Non-pigmented ciliary epithelial cell (primary cell): ENCODE data around the gene NCOA4.
"Not testable (repeated sequence)": the region's sequence is repeated elsewhere in the genome, so short reads cannot be mapped to it uniquely, and the experiment has no call there.

Experiments used
- DNase-seq: peaks from one replicate; pipeline ENCODE4 v3.0.0-alpha.2; 2010; ENCODE audit warnings: low read depth

NCOA4 gene

DNA sequence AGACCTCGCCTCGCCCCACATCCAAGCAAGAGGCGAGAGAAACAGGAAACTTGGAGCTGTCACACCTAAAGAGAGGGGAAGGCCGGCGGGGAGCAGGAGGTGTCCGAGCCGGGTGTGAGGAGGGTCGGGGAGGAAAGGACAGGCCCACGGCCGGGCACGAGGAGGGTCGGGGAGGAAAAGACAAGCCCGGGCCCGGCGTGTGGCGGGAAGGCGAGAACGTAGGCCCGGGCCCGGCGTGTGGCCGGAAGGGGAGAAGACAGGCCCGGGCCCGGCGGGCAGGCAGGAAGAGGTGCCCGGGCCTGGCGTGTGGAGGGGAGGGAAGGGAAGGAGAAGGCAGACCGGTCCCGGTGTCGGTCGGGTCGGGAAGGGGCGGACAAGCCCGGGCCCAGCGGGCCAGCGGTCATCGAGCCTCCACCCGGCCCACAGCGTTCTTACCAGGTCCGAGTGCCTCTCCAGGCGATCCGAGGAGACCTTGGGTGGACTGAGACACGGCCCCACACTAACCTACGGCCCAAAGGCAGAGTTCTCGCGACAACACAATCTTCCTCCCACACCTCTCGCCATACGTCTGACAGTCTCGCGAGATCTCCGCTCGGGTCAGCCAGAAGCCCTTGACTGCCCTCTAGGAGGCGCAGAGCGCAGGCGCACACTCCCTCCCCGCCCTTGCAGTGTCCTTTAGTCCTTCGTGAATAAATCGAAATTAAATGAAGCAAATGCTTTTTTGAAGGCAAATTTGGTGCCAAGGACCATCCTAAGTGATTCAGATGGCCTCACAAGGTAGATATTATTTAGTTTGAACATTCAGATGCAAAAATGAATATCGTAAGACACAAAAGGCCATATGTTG lies at the start of gene NCOA4:
NCOA4 (minus strand) TSS at position 533 of the 847 bp plus-strand sequence. CDS start 13,943 bp downstream, outside the sequence.
- DNase-seq, result peak; percentile 91

DNA sequence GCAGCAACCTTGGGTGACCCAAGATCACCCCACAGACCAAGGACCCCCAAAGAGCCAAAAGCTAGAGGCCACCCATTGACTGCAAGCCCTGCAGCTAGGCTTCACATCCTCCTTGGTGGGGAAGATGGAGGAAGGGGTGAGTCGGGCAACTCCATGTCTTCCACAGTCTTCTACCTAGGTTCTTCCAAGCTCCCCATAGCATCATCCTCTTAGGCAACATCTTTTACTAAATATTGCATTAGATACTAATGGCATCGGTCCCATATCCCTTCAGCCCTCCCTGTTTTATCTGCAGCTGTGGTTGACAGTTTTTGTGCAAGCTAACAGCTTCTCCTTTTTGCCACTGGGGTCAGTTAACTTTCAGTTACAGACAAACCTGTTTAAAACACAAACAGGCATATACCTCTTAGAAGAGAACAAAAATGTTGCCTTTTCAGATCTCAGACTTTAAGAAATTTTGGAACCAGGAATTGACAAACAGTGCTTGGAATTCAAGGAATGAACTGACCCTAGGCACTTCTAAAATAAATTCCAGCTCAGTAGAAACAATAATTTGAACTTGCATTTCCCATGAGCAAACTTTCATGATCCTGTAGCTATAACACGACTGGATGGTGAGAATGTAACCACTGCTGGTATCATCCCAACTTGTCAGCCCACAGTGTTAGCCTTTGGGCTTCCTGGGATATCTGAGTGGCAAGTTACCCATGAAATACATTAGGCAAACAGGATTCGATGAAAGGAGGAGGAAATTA lies 49.6 kb upstream of the NCOA4 start:
- DNase-seq, result no peak

DNA sequence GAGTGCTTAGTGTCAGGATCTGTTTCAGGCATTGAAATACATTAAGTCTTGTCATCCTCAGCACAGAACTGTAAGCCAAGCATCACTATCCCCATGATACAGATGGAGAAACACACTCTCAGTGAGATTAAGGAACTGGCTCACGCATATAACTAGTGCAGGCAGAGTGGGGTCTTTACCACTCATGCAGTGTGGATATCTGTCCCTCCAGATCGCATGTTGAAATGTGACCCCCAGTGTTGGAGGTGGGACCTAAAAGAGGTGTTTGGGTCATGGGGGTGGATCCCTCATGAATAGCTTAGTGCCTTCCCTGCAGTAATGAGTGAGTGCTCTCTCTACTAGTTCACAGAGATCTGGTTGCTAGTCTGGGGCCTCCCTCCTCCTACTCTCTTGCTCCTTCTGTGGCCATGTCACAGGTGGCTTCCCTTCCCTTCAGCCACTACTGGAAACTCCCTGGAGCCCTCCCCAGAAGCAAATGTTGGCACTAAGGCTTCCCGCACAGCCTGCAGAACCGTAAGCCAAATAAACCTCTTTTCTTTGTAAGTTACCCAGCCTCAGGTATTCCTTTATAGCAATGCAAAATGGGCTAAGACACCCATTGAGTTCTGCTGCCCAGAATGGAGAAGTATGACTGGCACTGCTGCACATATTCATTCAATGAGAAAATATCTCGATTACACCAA lies 47.4 kb upstream of the NCOA4 start:
- no peak for DNase-seq

DNA sequence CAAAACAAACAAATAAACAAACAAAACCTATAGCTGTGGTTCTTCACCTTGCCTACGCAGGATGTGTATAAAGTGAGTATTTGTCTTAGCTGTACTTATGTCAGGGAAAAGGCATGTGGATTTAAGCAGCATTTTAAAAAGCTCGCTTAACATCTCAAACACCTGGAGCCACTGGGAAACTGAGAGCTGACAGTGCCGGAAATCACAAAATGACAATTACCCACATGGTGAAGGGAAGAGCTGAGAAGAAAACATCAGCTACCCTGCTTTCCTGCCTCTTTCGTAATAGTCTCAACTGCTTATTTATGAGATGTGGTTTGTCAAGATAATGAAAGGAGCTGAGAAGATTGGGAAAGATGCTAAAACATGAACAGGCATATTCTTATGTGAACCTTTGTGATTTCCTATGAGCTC lies 46.7 kb upstream of the NCOA4 start:
- no peak for DNase-seq

DNA sequence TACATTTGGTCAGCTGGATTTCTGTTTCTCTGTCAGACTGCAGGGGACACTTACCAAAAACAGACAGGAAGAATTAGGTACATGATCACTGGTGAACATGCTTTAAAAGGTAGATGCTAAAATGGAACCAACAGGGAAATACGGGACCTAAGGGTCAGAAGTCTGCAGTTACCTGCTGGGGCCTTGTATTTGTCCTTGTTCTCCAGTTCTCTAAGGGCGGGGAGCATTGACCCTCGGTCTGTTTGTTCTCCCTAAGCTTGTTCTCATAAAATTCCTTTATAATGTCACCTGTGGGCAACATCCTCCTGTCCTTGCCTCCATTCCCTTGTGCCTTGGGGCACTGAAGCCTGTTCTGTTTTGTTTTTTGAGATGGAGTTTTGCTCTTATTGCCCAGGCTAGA lies 45.4 kb upstream of the NCOA4 start:
- no peak for DNase-seq

DNA sequence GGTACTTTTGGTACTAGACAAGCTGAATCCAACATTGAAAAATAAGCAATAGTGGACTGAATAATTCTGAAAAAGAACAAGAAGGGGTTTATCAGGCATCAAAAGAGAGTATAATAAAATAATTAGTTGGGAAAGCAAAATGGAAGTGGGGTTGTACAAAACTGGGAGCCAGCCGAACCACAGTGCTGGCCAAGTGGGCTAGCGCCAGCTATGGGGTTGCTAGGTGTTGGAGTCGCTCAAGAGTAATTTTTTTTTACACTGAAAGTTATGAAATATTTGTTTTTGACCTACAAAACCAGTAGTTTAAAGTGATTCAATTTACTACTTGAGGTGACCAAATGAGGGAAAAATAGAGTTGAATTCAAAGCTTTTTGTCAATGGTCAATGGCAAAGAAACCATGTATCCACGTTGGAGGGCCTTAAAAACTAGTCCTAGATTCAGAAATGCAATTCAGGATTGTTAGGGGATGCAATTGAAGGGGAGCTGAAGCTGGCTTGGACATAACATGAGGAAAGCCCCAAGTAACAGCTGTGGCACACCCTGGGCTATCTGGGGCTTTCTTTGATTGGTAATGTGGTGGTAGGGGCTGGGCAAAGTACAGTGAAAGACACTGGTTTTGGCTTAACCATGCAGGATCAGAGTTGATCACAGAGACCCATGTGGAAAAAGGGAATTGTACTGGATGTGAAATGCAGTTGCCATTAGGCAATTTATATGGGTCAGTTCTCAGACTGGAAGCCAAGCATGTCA lies 43.9 kb upstream of the NCOA4 start:
- no peak for DNase-seq

DNA sequence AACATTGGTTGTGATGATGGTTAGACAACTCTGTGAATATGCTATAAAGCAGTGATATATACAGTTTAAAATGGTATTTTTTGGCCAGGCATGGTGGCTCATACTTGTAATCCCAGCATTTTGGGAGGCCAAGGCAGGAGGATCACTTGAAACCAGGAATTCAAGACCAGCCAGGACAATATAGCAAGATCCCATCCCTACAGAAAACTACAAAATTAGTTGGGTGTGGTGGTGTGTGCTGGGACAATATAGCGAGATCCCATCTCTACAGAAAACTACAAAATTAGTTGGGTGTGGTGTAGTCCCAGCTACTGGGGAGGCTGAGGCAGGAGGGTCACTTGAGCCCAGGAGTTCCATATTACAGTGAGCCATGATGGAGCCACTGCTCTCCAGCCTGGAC lies 43.1 kb upstream of the NCOA4 start:
- DNase-seq, result no peak

DNA sequence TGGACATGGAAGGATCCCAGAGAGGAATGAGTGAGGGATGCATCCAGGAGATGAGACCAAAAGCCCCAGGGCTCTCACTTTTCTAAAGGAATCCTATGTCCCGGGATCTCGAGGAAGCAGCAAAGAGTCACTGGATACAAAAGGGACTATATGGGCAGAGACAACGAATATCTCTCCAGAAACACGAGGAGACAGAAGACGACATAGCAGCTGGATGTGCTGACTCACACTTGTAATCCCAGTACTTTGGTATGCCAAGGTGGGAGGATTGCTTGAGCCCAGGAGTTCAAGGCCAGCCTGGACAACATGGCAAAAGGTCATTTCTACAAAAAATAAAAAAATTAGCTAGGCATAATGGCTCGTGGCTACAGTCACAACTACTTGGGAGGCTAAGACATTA lies 40.3 kb upstream of the NCOA4 start:
- DNase-seq, result no peak

DNA sequence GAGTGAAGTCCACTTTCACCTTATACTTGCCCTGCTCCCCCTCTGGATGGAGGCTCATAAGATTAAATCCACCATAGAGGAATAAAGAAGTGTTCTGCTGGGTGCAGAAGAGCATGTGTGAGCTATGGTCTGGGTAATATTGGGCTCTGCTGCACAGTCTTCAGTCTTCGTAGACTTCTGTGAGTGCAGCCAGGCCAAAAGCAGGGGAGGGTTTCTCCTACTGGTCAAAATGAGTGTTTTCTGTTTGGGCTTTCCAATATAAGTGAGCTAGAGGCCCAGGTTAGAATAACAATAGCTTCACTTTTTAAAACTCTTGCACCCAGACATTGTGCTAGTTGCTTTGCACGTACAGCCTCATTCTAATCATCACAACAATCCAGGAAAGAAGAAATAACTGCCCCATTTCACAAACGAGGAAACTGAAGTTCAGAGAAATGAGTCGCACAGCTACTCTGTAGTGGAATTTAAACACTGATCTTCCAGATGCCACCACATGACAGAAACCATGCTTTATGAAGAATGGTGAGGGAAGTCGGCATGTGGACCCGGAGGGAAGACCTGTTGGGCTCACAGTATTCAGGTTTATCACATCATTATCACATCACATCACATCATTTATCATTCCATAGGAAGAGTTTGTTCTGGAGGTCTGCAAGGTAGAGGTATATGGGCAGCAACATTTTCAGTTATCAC lies 39.5 kb upstream of the NCOA4 start:
- no peak for DNase-seq

DNA sequence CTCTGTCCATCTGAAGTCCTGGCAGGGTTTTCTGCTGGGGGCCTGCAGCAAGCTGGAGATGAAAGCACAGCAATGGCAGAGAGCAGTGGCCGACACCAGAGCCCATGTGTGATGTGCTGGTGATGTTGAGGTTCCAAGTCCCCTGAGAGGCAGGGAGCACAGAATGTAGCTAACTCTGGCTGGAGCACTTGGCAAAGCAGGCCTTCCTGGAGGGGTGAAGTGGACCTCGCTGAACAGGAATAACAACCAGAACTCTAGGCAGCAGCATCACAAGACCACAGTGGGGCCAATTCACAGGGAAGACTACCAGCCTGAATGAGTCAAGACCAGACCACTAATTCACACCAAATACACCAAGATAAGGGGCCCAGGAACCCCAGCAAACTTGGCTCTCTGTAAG lies 38.5 kb upstream of the NCOA4 start:
- no peak for DNase-seq

DNA sequence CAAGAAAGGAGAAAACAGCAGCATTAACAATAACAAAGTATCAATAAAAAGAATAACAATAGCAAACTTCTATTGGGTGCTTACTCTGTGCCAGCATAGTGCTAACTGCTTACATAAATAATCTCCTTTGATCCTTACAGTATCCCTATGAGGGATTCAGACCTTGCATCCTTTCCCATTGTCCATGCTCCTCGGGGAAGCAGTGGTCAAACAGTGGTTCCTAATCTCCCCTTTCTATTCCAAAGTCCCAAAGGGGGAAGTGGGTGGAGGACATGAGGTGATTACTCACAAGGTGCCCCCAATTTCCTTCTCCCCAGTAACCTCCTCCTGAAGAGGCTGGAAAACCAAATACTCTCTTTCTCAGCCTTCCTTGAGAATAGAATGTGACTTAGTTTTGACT lies 37.7 kb upstream of the NCOA4 start:
- no peak for DNase-seq

DNA sequence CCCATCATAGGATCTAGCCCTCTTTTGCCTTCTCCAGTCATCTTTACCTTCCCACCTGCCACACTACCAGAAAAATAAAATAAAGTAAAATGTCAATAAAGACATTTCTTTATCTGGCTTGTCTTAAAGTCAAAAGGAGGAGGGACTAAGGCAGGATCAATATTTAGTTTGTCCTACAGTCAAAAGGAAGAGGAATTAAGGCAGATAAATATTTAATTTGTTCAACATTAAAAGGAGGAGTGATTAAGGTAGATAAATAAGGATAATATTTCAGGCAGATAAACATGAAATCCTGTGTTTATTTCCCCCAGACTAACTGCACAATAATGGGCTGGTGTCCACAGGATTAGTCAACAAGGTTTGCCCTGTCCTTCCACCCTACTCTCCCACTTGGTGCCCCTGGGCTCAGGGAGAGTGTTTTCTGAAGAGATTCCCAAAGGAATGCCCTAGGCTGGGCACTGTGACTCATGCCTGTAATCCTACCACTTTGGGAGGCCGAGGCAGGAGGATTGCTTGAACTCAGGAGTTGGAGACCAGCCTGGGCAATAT lies 33.9 kb upstream of the NCOA4 start:
- DNase-seq, result no peak

DNA sequence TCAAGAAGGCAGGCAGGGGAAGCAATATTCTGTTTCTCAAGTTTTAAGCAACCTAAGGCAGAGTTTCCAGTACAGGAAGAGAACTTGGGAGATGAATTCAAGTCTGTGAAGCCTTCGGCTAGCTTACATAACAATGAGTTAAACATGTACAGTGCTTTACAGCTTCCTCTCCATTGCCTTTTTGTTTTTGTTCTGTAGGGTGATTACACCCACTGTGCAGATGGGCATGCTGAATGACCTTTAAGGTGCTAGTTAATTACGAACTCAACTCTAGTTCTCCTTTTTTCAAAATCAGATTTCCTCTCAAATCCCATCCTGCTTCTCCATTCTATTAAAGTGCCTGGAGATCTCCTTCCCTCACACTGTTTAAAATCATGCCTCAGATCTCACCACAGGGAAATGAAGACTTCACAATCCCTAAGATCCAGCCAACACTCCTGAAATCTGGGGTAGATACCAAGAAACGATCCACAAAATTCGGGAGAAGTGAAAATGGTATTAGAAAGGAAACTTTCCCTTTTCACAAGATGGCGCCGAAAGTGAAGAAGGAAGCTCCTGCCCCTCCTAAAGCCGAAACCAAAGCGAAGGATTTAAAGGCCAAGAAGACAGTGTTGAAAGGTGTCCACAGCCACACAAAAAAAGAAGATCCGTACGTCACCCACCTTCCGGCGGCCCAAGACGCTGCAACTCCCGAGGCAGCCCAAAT lies 32.5 kb upstream of the NCOA4 start:
- no peak for DNase-seq

DNA sequence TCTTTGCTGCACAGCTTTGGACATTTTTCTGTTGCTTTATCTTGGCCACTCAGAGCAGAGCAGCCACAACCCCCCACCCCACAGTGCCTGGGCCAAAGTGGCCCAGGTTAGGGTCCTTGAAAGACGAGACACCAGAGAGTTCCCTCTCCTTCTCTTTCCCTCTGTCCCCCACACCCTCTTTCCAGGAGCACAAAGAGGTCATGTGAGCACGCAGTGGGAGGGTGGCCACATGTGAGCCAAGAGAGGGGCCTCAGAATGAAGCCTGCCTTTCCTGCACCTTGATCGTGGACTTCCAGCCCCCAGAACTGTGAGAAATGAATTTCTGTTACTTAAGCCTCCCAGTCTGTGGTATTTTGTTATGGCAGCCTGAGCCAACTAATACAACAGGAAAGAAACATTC lies 30.3 kb upstream of the NCOA4 start:
- DNase-seq, result no peak

DNA sequence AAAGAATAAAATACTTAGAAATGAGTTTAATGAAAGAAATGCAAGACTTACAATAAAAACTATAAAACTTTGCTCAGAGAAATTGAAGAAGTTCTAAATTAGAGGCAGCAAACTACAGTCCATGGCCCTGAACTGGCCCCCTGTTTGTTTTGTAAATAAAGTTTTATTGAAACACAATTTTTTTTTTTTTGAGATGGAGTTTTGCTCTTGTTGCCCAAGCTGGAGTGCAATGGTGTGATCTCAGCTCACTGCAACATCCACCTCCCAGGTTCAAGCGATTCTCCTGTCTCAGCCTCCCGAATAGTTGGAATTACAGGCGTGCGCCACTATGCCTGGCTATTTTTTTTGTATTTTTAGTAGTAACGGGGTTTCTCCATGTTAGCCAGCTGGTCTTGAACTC lies 27.5 kb upstream of the NCOA4 start:
- not testable (repeated sequence) for DNase-seq

DNA sequence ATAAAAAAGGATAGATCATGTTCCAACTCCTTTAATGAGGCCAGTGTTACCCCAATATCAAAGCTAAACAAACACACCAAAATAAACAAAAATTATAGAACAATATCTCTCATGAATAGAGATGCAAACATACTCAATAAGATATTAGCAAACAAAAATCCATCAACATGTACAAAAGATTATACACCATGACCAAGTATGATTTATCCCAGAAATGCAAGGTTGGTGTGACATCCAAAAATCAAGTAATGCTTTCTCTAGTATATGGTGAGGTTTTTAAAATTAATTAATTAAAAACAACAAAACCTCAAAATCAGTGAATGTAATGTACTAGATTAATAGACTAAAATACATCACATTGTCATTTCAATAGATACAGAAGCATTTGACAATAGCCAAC lies 26.6 kb upstream of the NCOA4 start:
- no peak for DNase-seq

DNA sequence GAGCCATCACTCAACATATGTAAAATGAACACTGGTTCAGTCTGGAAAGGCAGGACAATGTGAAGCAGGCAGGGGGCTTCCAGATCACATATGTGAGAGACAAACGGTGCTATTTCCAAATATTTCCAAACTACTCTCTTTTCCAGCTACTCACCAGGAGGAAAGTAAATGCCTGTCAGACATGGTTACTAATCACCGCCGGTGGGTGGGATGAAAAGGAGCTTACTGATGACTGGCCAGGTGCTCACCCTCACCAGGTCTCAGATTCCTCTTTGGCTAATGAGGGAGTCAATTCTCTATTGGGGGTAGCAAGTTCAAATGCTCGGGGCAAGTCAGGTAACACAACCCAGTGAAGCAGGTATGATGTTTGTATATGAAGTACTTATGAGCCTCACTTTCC lies 25.3 kb upstream of the NCOA4 start:
- no peak for DNase-seq

DNA sequence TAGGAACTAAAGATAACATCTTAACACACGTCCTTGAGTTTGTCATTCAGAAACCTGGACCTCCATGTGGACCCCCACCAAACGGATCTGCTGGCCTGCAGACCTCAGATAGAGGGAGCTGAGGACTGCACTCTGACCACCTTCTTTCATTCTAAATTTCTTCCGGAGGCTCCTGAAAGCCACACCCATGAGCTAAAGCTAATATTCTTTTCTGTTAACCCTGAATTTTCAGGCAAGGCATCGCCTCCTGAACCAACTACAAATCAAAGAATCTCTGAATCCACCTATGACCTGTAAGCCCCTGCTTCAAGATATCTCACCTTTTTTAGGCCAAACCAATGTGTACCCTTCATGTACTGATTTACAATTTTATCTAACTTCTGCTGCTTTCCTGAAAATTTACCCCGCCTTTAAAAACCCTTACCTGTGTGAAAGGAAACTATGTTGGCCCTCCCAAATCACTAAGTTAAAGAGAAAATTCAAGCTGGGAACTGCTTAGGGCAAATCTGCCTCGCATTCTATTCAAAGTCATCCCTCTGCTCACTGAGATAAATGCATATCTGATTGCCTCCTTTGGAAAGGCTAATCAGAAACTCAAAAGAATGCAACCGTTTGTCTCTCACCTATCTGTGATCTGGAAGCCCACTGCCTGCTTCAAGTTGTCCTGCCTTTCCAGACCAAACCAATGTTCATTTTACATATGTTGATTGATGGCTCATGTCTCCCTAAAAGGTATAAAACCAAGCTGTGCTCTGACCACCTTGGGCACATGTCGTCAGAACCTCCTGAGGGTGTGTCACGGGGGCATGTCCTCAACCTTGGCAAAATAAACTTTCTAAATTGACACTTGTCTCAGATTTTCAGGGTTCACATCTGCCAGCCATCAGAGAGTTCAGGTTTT lies 23.4 kb upstream of the NCOA4 start:
- no peak for DNase-seq

DNA sequence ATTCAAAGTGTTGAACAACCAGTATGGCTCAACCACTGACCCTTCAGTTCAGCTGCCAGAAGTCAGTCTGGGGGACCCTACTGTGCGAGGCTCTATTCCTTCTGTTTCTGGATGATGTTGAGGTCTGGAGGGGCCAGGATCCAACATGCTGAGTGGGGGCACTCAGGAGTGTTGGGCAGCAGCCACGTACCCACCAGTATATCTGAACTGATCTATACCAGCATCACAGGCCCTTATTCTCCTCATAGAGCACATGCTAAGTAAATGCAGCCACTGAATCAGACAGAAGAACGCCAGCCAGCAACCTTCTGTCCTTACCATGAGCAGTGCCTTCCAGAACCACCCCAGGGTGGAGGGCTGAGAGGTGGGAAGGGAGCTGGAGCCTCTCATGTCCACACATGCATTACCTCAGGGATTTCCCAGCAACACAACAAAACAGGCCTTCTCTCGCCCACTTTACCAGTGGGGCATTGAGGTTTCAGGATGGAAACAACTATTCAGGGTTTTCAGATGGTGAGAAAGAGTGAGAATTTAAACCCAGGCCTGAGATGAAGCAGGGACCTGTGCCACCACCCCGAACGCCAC lies 22.5 kb upstream of the NCOA4 start:
- no peak for DNase-seq
